ENCODE results near the gene MAZ. TPM values are rescaled to one million over a fixed set of nuclear protein-coding genes. Genes with fewer than 3 reads are reported as not detected.

MAZ gene
- total and polyA plus RNA-seq, 2 of the 8 experiments (the other 6 are each of a cell fraction or from before 2014, with no cell fraction given), result 219 to 380 TPM

GRCh38 chr16:29811170-29811895 lies 5.0 kb downstream of the MAZ start (continued):
- TF ChIP-seq SP1 (IDR thresholded peaks at IDR 0.05; ENCODE audit: low read depth, low read length), result peak; percentile 33; the same call in 1 of the 2 replicates

Measured in H1 (cell line).